Activated CD4-positive, alpha-beta T cell treated with anti-CD3 and anti-CD28 coated beads, Interleukin-2, amount 10 ng/mL, durations not matched to agents 7 days and 5 days (primary cell): Measurements from ENCODE around the gene TMEM18. TPM values are rescaled to one million over a fixed set of nuclear protein-coding genes. Genes with fewer than 3 reads are reported as not detected.
"Not testable (repeated sequence)": the region's sequence is repeated elsewhere in the genome, so short reads cannot be mapped to it uniquely, and the experiment has no call there.

Experiments used
- CTCF ChIA-PET: fragments of 350-600 bp; sonication (Branson Sonifier 250); formaldehyde crosslinking; loops from one replicate; lab custom pipeline; 2021; ENCODE audit warnings: antibody characterized with exemption; lab: Charles Lee
- POLR2A ChIA-PET: fragments of 350-600 bp; sonication (Branson Sonifier 250); formaldehyde crosslinking; loops from one replicate; lab custom pipeline; 2021; ENCODE audit warnings: antibody characterized with exemption; lab: Charles Lee
- DNase-seq: peaks from one replicate; pipeline ENCODE4 v3.0.0-alpha.2; 2020
- H3K27ac Mint-ChIP-seq: one replicate; pipeline ENCODE4 v1.8.0; 2021; ENCODE audit warnings: mild to moderate bottlenecking, moderate library complexity, mixed read lengths
- H3K27me3 Mint-ChIP-seq: one replicate; pipeline ENCODE4 v1.8.0; 2021; ENCODE audit warnings: mixed read lengths
- H3K36me3 Mint-ChIP-seq: one replicate; pipeline ENCODE4 v1.8.0; 2021; ENCODE audit warnings: low read depth, mixed read lengths
- H3K4me1 Mint-ChIP-seq: one replicate; pipeline ENCODE4 v1.8.0; 2021; ENCODE audit warnings: mixed read lengths
- H3K4me3 Mint-ChIP-seq: one replicate; pipeline ENCODE4 v1.8.0; 2021; ENCODE audit warnings: mild to moderate bottlenecking, moderate library complexity, mixed read lengths
- H3K9me3 Mint-ChIP-seq: one replicate; pipeline ENCODE4 v1.8.0; 2021; ENCODE audit warnings: mixed read lengths
- total RNA-seq, 2 experiments: library from RNA; stranded (reverse); gene quantifications; one replicate each; pipeline ENCODE4 v1.2.3, GENCODE V29; 2021

TMEM18 gene
- total RNA-seq, 2 experiments from 2014 or later: 30.3 to 31.7 TPM

DNA sequence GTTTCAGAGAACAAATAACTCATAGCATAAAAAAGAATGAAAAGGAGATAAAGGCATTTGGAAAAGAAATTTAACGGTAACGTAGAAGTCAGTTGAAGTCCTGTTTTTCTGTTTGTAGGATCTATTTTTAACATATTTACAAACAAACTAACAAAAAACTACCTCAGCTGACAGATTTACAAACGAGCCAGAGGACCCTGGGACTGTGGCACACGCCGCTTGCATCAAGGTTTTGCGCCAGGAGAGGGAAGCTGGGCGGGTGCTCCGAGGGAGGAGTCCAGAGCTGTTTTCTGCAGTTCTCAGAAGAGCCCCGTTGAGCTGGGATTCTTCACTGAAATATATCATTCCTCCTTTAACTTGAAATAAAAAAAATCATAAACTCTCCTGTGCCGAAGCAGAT, 13.6 kb upstream of the TMEM18 start:
- DNase-seq: no peak
- Mint-ChIP-seq H3K36me3 (peaks cover 3% of the 10 kb centered on the region), H3K27me3 (peaks cover 9% of the 10 kb centered on the region), H3K27ac (no peak overlapping the region), H3K9me3 (peaks cover 6% of the 10 kb centered on the region), H3K4me3 (no peak overlapping the region), H3K4me1 (no peaks in the 10 kb centered on the region)
- ChIA-PET POLR2A (no interaction called here), CTCF (no interaction called here)

DNA sequence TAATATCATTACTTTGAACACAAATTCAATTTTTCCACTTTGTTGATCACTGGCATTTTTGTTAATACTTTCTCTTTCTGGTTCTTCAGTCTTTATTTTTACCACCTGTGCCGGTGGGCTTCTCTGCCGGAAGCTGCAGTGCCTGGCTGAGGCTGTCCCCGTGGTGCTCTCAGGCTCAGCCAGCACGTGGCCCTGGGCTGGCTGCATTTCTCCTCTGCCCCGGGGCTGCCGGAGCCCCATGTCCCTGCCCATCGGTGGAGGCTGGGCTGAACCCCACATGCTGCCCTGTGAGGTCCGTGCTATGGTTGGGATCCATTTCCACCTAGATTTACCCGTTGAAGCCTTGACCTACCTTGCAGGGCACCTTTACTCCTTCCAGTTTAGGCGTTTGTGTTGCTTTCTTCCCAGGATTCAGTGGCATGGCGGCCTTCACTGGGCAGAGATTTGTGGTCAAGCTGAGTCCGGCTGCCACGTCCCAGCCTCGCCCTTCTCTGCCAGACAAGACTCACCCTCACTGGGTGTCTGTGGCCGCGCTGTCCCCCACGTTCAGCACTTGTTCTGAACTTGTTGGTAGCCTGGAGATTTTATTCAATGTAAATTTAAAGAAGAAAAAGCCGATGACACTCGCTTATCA, 12.8 kb upstream of the TMEM18 start:
- Mint-ChIP-seq H3K27me3 (peaks cover 9% of the 10 kb centered on the region), H3K9me3 (peaks cover 14% of the 10 kb centered on the region), H3K36me3 (peaks cover 3% of the 10 kb centered on the region), H3K4me3 (no peak overlapping the region), H3K27ac (no peak overlapping the region), H3K4me1 (no peaks in the 10 kb centered on the region)
- POLR2A ChIA-PET: interaction anchor here (0.6 kb wide), 1 partner anchor 934 kb away, joined by 4 read pairs; no protein-coding TSS in a partner anchor
- DNase-seq: no peak
- CTCF ChIA-PET: no interaction called here

GRCh38 chr2:689237-689636, 12.0 kb upstream of the TMEM18 start:
- Mint-ChIP-seq H3K4me1 (no peaks in the 10 kb centered on the region), H3K9me3 (peaks cover 20% of the 10 kb centered on the region), H3K36me3 (peaks cover 3% of the 10 kb centered on the region), H3K27ac (no peak overlapping the region), H3K4me3 (no peak overlapping the region), H3K27me3 (peaks cover 7% of the 10 kb centered on the region)
- ChIA-PET POLR2A (interaction anchor here (0.6 kb wide), 1 partner anchor 935 kb away, joined by 4 read pairs; no protein-coding TSS in a partner anchor), CTCF (no interaction called here)
- no peak for DNase-seq

DNA sequence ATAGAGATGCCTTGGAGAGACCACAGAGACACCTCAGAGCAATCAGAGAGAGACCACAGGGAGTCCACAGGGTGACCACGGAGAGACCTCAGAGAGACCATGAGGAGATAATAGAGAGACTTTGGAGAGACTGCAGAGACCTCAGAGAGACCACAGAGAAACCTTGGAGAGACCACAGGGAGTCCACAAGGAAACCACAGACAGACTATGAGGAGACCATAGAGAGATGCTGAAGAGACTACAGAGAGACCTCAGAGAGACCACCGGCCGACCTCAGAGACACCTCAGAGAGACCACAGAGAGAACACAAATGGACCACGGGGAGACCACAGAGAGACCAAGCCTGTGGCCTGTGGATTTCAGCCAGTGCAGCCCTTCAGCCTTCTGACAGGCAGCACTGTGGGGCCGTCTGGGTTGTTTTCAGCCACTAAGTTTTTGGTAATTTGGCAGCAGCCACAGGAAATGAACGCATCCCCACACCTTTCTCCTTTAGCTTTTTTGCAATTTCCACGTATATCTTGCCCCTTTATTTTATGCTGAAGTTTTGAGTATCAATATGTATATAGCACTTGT, 11.4 kb upstream of the TMEM18 start:
- Mint-ChIP-seq H3K36me3 (peaks cover 8% of the 10 kb centered on the region), H3K4me1 (no peaks in the 10 kb centered on the region), H3K27ac (no peak overlapping the region), H3K4me3 (no peak overlapping the region), H3K27me3 (peaks cover 7% of the 10 kb centered on the region), H3K9me3 (peaks cover 25% of the 10 kb centered on the region)
- ChIA-PET POLR2A (no interaction called here), CTCF (no interaction called here)
- no peak for DNase-seq

DNA sequence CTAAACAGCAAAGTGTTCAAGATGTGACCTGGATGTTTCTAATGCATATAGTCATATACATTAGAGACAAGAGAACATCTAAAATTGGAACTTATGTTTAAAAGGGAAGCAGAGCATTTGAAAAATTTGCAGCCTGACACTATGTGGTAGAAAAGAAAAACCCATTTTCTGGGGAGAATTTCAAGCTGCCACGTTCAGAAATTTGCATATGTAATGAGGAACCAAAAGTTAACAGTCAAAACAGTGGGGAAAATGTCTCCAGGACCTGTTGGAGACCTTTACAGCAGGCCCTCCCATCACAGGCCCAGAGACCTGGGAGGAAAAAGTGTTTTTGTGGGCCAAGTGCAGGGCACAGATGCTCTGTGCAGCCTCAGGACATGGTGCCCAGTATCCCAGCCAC, 8.2 kb upstream of the TMEM18 start:
- Mint-ChIP-seq H3K9me3 (peaks cover 30% of the 10 kb centered on the region), H3K4me1 (no peaks in the 10 kb centered on the region), H3K36me3 (peaks cover 11% of the 10 kb centered on the region), H3K27me3 (peaks cover 7% of the 10 kb centered on the region), H3K4me3 (no peak overlapping the region), H3K27ac (no peak overlapping the region)
- DNase-seq: no peak
- POLR2A ChIA-PET: no interaction called here
- CTCF ChIA-PET: no interaction called here

DNA sequence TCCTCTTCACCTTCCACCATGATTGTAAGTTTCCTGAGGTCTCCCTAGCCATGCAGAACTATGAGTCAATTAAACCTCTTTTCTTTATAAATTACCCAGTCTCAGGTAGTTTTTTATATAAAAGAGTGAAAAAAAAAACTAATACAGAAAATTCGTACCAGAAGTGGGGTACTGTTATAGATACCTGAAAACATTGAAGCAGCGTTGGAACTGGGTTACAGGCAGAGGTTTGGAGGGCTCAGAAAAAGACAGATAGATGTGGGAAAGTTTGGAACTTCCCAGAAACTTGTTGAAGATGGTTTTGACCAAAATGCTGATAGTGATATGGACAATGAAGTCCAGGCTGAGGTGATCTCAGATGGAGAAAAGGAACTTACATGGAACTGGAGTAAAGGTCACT, 7.7 kb upstream of the TMEM18 start:
- Mint-ChIP-seq H3K36me3 (peaks cover 11% of the 10 kb centered on the region), H3K9me3 (peaks cover 30% of the 10 kb centered on the region)
- DNase-seq, CTCF ChIA-PET, H3K27me3 Mint-ChIP-seq, H3K4me3 Mint-ChIP-seq, H3K4me1 Mint-ChIP-seq, POLR2A ChIA-PET, H3K27ac Mint-ChIP-seq: not testable (repeated sequence)

- peaks cover 9% of the 10 kb centered on the region for H3K4me1 Mint-ChIP-seq
- H3K27me3 Mint-ChIP-seq: no peaks in the 10 kb centered on the region
- H3K4me3 Mint-ChIP-seq: no peak overlapping the region
- no peak overlapping the region for H3K27ac Mint-ChIP-seq
- CTCF ChIA-PET: no interaction called here
- H3K36me3 Mint-ChIP-seq: peaks cover 15% of the 10 kb centered on the region
- peaks cover 30% of the 10 kb centered on the region for H3K9me3 Mint-ChIP-seq
- POLR2A ChIA-PET: no interaction called here
- no peak for DNase-seq
These were observed 5.0 kb upstream of the TMEM18 start for GRCh38 chr2:682226-682625.

DNA sequence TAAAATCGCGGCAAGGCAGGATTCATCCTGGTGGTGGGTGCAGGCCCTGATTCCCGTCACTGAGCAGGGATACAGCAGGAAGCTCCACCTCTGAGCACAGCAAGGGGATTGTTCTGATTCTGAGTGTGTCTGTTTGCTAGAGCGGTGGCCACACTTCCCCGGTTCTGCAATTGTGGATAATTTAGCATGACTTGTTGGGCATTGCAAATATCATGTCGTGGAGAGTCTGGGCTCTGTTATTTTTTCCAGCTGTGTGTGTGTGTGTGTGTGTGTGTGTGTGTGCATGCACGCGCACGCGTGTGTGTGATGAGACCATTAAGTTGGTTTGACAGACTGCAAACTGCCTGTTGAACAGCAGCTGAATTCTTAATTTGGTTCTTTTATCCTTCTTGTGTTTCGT, 4.1 kb upstream of the TMEM18 start:
- Mint-ChIP-seq H3K27ac (no peak overlapping the region), H3K4me1 (peaks cover 13% of the 10 kb centered on the region), H3K27me3 (no peaks in the 10 kb centered on the region), H3K9me3 (peaks cover 25% of the 10 kb centered on the region), H3K36me3 (peaks cover 17% of the 10 kb centered on the region), H3K4me3 (no peak overlapping the region)
- POLR2A ChIA-PET: no interaction called here
- CTCF ChIA-PET: interaction anchor here (0.7 kb wide), 1 partner anchor 174 kb away, joined by 3 read pairs; no protein-coding TSS in a partner anchor
- no peak for DNase-seq

DNA sequence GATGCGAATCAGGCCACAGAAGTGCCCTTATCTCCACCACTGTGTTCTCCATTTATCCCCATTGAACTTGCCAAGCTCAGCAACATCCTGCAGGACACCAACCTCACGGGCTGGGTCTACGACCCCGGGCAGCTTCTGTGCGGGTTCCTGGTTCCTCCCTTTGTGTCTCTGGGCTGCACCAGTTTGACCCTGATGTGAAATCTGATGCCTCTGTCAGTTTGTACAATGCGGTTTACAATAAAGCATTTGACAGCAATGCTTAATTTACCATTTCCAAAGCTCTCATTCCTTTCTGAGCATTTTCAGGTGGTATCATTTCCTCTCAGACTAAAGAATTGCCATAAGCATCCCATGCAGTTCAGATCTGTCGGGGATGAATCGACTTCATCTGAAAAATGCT, 3.3 kb upstream of the TMEM18 start:
- H3K4me3 Mint-ChIP-seq: no peak overlapping the region
- no peak for DNase-seq
- ChIA-PET POLR2A (no interaction called here), CTCF (interaction anchor here (1.3 kb wide), 1 partner anchor 15 kb away, joined by 3 read pairs; no protein-coding TSS in a partner anchor)
- H3K4me1 Mint-ChIP-seq: peaks cover 21% of the 10 kb centered on the region
- peaks cover 21% of the 10 kb centered on the region for H3K9me3 Mint-ChIP-seq
- no peak overlapping the region for H3K27ac Mint-ChIP-seq
- H3K27me3 Mint-ChIP-seq: no peaks in the 10 kb centered on the region
- H3K36me3 Mint-ChIP-seq: peaks cover 18% of the 10 kb centered on the region

DNA sequence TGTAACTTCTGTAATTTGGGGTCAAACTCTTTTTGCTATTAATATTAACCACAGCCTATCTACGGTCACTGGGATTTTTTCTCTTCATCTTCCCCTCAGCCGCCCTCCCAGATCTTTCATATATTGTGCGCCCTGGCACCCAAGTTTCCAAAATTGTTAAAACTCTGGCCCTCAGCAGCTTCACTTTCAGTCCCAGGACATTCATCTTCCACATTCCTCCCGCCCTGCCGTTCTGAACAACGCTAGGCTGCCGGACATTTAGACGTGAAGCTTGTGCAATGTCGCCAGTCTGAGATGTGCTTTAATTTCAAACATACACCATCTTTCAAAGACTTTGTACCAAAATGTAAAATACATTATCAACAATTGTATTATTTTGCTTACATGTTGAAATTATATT, 1.8 kb upstream of the TMEM18 start:
- Mint-ChIP-seq H3K27ac (peak overlapping the region; percentile 100), H3K27me3 (no peaks in the 10 kb centered on the region), H3K9me3 (peaks cover 9% of the 10 kb centered on the region), H3K4me3 (peak overlapping the region; percentile 95), H3K36me3 (peaks cover 28% of the 10 kb centered on the region), H3K4me1 (peaks cover 35% of the 10 kb centered on the region)
- DNase-seq: no peak
- CTCF ChIA-PET: interaction anchor here (3.1 kb wide), 1 partner anchor 12 kb away, joined by 8 read pairs; no protein-coding TSS in a partner anchor
- POLR2A ChIA-PET: no interaction called here

DNA sequence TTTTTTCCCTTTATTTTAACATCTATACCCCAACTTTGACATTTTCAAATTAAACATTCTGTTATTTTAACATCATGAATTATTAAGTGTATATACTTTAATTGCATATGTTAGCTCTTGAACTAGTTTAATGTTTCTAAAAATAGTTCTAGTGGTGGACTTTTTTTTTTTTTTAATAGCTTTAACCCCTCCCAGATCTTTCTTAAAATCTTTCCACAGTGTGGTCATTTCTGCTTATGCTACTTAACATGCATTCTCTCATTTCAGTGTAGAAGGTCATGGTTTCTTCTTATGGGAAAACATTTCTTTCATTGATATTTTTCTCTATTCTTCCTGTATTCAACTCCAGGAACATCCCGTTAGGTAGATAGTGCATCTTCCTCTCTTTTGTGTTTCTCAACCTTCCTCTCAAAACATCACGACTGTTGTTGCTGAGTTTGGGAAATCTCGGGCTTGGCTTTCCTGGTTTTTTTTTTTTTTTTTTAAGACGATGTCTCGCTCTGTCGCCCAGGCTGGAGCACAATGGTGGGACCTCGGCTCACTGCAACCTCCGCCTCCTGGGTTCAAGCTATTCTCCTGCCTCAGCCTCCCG, 849 bp upstream of the TMEM18 start:
- peak overlapping the region; percentile 100 for H3K27ac Mint-ChIP-seq
- no peak for DNase-seq
- no peaks in the 10 kb centered on the region for H3K27me3 Mint-ChIP-seq
- POLR2A ChIA-PET: no interaction called here
- peak overlapping the region; percentile 95 for H3K4me3 Mint-ChIP-seq
- H3K4me1 Mint-ChIP-seq: peaks cover 38% of the 10 kb centered on the region
- CTCF ChIA-PET: interaction anchor here (3.1 kb wide), 1 partner anchor 11 kb away, joined by 8 read pairs; no protein-coding TSS in a partner anchor
- H3K9me3 Mint-ChIP-seq: peaks cover 5% of the 10 kb centered on the region
- peaks cover 23% of the 10 kb centered on the region for H3K36me3 Mint-ChIP-seq

GRCh38 chr2:676647-677055, 555 bp downstream of the TMEM18 start:
- Mint-ChIP-seq H3K36me3 (peaks cover 24% of the 10 kb centered on the region), H3K9me3 (no peaks in the 10 kb centered on the region), H3K4me1 (peaks cover 43% of the 10 kb centered on the region), H3K27ac (peak overlapping the region; percentile 90), H3K4me3 (peak overlapping the region; percentile 83), H3K27me3 (no peaks in the 10 kb centered on the region)
- POLR2A ChIA-PET: no interaction called here
- peak; percentile 94 for DNase-seq
- CTCF ChIA-PET: interaction anchor here (3.1 kb wide), 1 partner anchor 10 kb away, joined by 8 read pairs; no protein-coding TSS in a partner anchor
